ENCODE results near the gene SCUBE1.

SCUBE1 gene

DNA sequence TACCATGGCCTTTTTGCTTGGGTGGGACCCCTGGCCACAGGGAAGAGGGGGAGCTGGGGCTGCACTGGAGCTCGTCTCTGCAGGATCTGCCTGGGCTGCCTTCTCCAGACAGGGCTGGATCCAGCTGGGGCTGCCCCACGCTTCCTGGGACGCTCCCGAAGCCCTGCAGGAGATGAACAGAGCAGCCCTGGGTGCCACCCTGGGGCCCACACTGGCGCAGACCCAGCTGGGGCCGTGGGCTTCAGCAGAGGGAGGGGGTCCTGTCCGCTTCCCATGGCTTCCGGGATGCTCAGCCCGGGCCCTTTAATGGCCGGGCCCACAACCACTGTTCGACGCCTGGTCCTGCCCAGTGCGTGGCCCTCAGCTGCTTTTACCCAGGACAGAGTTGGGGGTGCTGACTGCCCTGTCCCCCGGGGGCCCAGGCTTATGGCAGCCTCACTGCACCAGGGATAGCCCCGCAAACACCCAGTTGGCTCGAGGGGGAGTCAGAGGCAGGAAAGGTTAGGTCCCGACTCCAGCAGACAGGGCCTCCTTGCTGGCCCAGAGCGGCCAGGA, 179.9 kb downstream of the SCUBE1 start:
- Histone ChIP-seq H3K27ac (no peak overlapping the region), H3K9ac (ENCODE audit: insufficient read length) (no peak overlapping the region), H3K9me3 (ENCODE audit: low read depth, low read length) (no peaks in the 10 kb centered on the region), H3K36me3 (ENCODE audit: insufficient read depth, low read length) (peaks cover 4% of the 10 kb centered on the region; the same call in 1 of the 2 replicates), H3K4me3 (no peak overlapping the region)
- DNase-seq (ENCODE audit: low read depth, low spot score): no peak
- no peak for TF ChIP-seq POLR2AphosphoS5 (IDR thresholded peaks at IDR 0.05; ENCODE audit: borderline replicate concordance, low read depth, low read length)
- no peak for TF ChIP-seq FOXP2 (optimal IDR thresholded peaks at IDR 0.05; ENCODE audit: control extremely low read depth, extremely low read length, insufficient read depth)
- TF ChIP-seq EZH2 (IDR thresholded peaks at IDR 0.05): no peak

DNA sequence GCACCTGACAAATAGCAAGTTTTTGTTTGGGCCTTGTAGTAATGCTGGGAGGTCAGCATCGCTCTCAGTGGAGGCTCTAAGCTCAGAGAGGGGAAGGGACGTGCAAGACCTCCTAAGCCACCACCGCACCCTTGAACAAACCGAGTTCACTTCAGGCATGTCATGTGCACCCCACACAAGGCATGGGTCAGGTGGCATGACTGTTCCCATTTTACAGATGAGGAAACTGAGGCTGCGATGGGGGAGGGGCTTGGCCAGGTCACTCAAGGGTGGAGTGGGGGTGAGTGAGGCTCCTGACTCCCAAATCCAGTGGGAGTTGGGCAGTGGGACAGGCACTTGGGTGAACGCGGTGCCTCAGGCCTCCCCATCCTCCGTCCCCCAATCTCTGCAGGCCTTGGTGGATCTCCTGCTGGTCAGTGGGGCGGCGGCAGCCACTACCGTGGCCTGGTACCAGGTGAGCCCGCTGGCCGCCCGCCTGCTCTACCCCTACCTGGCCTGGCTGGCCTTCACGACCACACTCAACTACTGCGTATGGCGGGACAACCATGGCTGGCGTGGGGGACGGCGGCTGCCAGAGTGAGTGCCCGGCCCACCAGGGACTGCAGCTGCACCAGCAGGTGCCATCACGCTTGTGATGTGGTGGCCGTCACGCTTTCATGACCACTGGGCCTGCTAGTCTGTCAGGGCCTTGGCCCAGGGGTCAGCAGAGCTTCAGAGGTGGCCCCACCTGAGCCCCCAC, 180.6 kb downstream of the SCUBE1 start:
- H3K4me3 ChIP-seq: no peak overlapping the region
- H3K9me3 ChIP-seq (ENCODE audit: low read depth, low read length): no peaks in the 10 kb centered on the region
- H3K27ac ChIP-seq: no peak overlapping the region
- H3K36me3 ChIP-seq (ENCODE audit: insufficient read depth, low read length): no peaks in the 10 kb centered on the region; the same call in 1 of the 2 replicates
- no peak overlapping the region for H3K9ac ChIP-seq (ENCODE audit: insufficient read length)
- DNase-seq (ENCODE audit: low read depth, low spot score): no peak
- TF ChIP-seq EZH2 (IDR thresholded peaks at IDR 0.05): no peak
- TF ChIP-seq FOXP2 (optimal IDR thresholded peaks at IDR 0.05; ENCODE audit: control extremely low read depth, extremely low read length, insufficient read depth): no peak
- no peak for TF ChIP-seq POLR2AphosphoS5 (IDR thresholded peaks at IDR 0.05; ENCODE audit: borderline replicate concordance, low read depth, low read length)

DNA sequence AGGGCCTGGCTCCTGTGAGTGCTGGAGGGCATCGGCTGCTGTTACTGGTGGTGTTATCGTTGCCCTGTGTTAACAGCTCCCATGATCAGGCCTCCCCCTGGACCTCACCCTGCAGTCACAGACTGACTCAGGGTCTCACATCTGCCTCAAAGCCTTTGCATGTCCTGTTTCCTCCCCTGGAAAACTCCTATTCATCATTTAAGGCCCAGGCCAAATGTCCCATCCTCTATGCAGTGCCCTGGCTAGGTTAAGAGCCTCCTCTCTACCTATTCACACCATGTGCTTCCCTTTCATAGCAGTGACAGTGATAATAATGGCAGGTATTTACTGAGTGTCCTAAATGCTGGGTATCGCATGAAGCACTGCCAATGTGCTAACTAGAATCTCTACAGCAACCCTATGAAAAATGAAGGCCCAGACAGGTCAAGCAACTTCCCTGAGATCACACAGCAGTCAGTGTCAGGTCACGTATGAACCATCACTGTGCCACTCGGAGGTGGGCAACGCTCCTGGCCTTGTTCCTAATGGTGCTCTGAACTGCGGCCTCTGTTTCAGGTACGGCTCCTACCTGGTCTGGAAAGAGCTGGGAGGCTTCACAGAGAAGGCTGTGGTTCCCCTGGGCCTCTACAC, 182.6 kb downstream of the SCUBE1 start:
- H3K9me3 ChIP-seq (ENCODE audit: low read depth, low read length): no peaks in the 10 kb centered on the region
- no peak for DNase-seq (ENCODE audit: low read depth, low spot score)
- TF ChIP-seq POLR2AphosphoS5 (IDR thresholded peaks at IDR 0.05; ENCODE audit: borderline replicate concordance, low read depth, low read length) (no peak), EZH2 (IDR thresholded peaks at IDR 0.05) (no peak), FOXP2 (optimal IDR thresholded peaks at IDR 0.05; ENCODE audit: control extremely low read depth, extremely low read length, insufficient read depth) (no peak)
- H3K4me3 ChIP-seq: no peak overlapping the region
- no peak overlapping the region for H3K27ac ChIP-seq
- H3K36me3 ChIP-seq (ENCODE audit: insufficient read depth, low read length): no peaks in the 10 kb centered on the region; the same call in 1 of the 2 replicates
- no peak overlapping the region for H3K9ac ChIP-seq (ENCODE audit: insufficient read length)

DNA sequence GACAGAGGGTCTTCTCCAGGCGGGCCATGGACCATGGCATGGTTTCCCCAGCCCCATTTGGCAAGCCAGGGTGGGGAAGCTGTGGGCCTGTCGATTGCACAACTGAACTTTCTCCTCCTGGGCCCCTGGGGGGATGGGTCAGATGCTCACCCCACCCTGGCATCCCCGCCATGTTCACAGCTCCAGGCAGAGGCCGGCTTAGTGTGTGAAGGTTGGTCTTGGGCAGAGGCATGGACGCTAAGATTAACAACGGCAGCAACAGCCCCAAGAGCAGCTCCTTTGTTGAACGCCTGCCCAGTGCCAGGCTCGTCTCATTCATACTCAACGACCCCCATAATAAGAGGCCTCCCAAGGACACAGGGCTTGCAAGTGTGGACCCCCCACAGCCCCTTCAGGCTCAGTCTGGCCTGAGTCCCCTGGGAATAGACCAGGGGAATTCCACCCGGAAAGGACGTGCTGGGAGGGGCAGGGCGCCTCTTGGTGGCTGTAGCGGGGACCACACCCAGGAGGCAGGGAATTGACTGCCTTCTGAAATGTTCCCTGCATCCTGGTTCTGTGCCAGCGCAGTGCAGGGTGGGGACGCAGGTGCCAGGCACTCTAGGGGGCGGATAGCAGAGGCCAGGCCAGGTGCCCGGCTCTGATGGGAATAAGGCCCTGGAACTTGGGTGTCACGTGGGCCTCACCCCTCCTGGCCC, 183.5 kb downstream of the SCUBE1 start:
- H3K4me3 ChIP-seq: no peak overlapping the region
- no peaks in the 10 kb centered on the region for H3K9me3 ChIP-seq (ENCODE audit: low read depth, low read length)
- no peak overlapping the region for H3K27ac ChIP-seq
- no peak for DNase-seq (ENCODE audit: low read depth, low spot score)
- H3K36me3 ChIP-seq (ENCODE audit: insufficient read depth, low read length): no peaks in the 10 kb centered on the region; the same call in 1 of the 2 replicates
- no peak for TF ChIP-seq POLR2AphosphoS5 (IDR thresholded peaks at IDR 0.05; ENCODE audit: borderline replicate concordance, low read depth, low read length)
- no peak for TF ChIP-seq FOXP2 (optimal IDR thresholded peaks at IDR 0.05; ENCODE audit: control extremely low read depth, extremely low read length, insufficient read depth)
- no peak for TF ChIP-seq EZH2 (IDR thresholded peaks at IDR 0.05)
- no peak overlapping the region for H3K9ac ChIP-seq (ENCODE audit: insufficient read length)

DNA sequence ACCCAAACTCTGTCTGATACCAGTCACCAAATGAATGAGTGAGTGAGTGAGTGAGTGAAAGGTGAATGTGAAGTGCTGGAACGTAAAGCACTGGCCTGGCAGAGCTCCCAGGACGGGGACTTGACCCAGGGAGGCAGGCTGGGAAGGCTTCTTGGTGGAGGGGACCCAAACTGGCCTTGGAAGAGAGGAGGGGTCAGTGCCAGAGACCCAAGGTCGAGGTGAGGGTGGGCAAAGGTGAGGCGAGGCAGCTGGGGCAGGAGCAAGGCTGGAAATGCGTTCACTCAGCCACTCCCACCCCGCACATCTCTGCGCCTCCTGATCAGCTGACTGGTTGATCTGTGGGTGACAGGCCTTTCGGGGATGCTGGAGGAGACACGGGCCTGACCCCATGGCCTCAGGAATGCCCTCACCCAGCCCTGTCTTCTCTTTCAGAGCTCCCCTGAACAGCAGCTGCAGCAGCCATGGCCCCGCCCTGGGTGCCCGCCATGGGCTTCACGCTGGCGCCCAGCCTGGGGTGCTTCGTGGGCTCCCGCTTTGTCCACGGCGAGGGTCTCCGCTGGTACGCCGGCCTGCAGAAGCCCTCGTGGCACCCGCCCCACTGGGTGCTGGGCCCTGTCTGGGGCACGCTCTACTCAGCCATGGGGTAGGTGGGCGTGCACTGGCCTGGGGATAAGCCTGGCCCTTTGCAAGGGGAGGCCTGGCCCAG, 184.2 kb downstream of the SCUBE1 start:
- Histone ChIP-seq H3K9me3 (ENCODE audit: low read depth, low read length) (no peaks in the 10 kb centered on the region), H3K27ac (no peak overlapping the region), H3K9ac (ENCODE audit: insufficient read length) (no peak overlapping the region), H3K4me3 (no peak overlapping the region), H3K36me3 (ENCODE audit: insufficient read depth, low read length) (no peaks in the 10 kb centered on the region; the same call in 1 of the 2 replicates)
- TF ChIP-seq FOXP2 (optimal IDR thresholded peaks at IDR 0.05; ENCODE audit: control extremely low read depth, extremely low read length, insufficient read depth) (no peak), POLR2AphosphoS5 (IDR thresholded peaks at IDR 0.05; ENCODE audit: borderline replicate concordance, low read depth, low read length) (no peak), EZH2 (IDR thresholded peaks at IDR 0.05) (no peak)
- no peak for DNase-seq (ENCODE audit: low read depth, low spot score)

DNA sequence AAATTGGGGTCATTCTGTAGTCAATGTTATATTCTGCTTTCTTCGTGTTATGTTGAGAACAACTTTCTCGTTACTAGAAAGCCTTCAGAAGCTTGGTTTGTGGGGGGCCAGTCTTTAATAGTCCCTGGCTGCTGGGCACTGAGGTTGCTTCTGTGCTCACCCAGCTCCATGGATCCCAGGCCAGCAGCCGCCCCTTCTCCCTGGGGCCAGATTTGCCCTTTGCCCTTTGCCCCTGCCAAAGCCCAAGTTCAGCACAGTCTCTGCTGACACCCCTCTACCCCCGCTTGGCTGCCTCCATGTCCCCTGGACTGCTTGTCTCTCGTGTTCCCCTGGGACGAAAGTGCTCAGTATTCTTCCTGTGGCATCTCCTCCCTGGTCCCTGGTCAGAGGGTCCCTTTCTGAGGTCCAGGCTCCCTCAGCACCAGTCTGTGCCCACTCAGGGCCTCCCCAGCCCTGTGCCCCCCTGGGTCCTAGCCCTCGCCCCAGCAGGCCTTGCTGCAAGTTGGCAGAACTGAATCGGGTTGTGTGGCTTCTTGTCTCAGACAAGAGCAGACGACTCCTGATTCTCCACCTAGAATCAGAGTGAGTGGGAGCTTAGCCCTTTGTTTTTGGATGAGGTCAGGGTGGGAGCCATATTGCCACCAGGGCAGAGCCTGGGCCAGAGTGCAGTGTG, 185.2 kb downstream of the SCUBE1 start:
- DNase-seq (ENCODE audit: low read depth, low spot score): no peak
- Histone ChIP-seq H3K4me3 (no peak overlapping the region), H3K9me3 (ENCODE audit: low read depth, low read length) (no peaks in the 10 kb centered on the region), H3K9ac (ENCODE audit: insufficient read length) (no peak overlapping the region), H3K36me3 (ENCODE audit: insufficient read depth, low read length) (no peaks in the 10 kb centered on the region; the same call in 1 of the 2 replicates), H3K27ac (no peak overlapping the region)
- no peak for TF ChIP-seq FOXP2 (optimal IDR thresholded peaks at IDR 0.05; ENCODE audit: control extremely low read depth, extremely low read length, insufficient read depth)
- TF ChIP-seq POLR2AphosphoS5 (IDR thresholded peaks at IDR 0.05; ENCODE audit: borderline replicate concordance, low read depth, low read length): no peak
- TF ChIP-seq EZH2 (IDR thresholded peaks at IDR 0.05): no peak

DNA sequence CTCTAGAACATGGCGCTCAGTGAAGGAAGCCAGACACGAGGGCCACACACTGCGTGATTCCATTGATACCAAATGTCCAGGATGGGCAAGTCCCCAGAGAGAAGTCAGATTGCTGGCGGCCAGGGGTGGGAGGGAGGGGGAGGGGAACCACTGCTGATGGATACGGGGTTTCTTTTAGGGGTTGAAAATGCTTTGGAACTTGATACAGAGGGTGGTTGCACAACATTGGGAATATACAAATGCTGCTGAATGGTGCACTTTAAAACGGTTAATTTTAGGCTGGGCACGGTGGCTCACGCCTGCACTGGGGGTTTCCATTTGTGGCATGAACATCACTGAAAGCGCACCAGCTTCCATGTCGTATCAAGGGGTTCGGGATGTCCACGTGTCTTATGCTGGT, 186.8 kb downstream of the SCUBE1 start:
- no peak overlapping the region for H3K27ac ChIP-seq
- no peak for TF ChIP-seq POLR2AphosphoS5 (IDR thresholded peaks at IDR 0.05; ENCODE audit: borderline replicate concordance, low read depth, low read length)
- no peak for TF ChIP-seq EZH2 (IDR thresholded peaks at IDR 0.05)
- no peak for TF ChIP-seq FOXP2 (optimal IDR thresholded peaks at IDR 0.05; ENCODE audit: control extremely low read depth, extremely low read length, insufficient read depth)
- no peaks in the 10 kb centered on the region for H3K9me3 ChIP-seq (ENCODE audit: low read depth, low read length)
- DNase-seq (ENCODE audit: low read depth, low spot score): no peak
- H3K4me3 ChIP-seq: no peak overlapping the region
- H3K9ac ChIP-seq (ENCODE audit: insufficient read length): no peak overlapping the region
- H3K36me3 ChIP-seq (ENCODE audit: insufficient read depth, low read length): no peaks in the 10 kb centered on the region; the same call in 1 of the 2 replicates
